ENCODE measurements around the gene PNPLA7.
"Not testable (repeated sequence)": the region's sequence is repeated elsewhere in the genome, so short reads cannot be mapped to it uniquely, and the experiment has no call there.

- not testable (repeated sequence) for TF ChIP-seq CTCF (conservative IDR thresholded peaks at IDR 0.05; ENCODE audit: low read depth, low read length); EZH2 (IDR thresholded peaks at IDR 0.05; ENCODE audit: low read length, unreplicated experiment); EZH2phosphoT487 (IDR thresholded peaks at IDR 0.05; ENCODE audit: borderline replicate concordance, low read length)
Observed at GRCh38 chr9:137536594-137537131, 13.5 kb downstream of the PNPLA7 start.
